ENCODE results near the gene MTUS2.

GRCh38 chr13:29491248-29491647 lies 671.1 kb downstream of the MTUS2 start:
- TF ChIP-seq, protein P1, sequence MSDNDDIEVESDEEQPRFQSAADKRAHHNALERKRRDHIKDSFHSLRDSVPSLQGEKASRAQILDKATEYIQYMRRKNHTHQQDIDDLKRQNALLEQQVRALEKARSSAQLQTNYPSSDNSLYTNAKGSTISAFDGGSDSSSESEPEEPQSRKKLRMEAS (IDR thresholded peaks at IDR 0.05) = no peak
- no peak for TF ChIP-seq CTCF (IDR thresholded peaks at IDR 0.05; ENCODE audit: low read depth, low read length, missing input control)
- TF ChIP-seq TAF1 (conservative IDR thresholded peaks at IDR 0.05) = no peak
- TF ChIP-seq RXRA (IDR thresholded peaks at IDR 0.05) = no peak
- TF ChIP-seq YY1 (IDR thresholded peaks at IDR 0.05) = no peak
- no peak for TF ChIP-seq SP1 (IDR thresholded peaks at IDR 0.05)
- TF ChIP-seq ZBTB33 (IDR thresholded peaks at IDR 0.05) = no peak
- TF ChIP-seq REST (IDR thresholded peaks at IDR 0.05) = no peak
- TF ChIP-seq, protein P2, sequence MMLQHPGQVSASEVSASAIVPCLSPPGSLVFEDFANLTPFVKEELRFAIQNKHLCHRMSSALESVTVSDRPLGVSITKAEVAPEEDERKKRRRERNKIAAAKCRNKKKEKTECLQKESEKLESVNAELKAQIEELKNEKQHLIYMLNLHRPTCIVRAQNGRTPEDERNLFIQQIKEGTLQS (IDR thresholded peaks at IDR 0.05) = no peak
- TF ChIP-seq RAD21 (IDR thresholded peaks at IDR 0.05) = no peak
